ENCODE results near the gene FBN2. TPM values are rescaled to one million over a fixed set of nuclear protein-coding genes. Genes with fewer than 3 reads are reported as not detected.

FBN2 gene
- total and polyA plus RNA-seq, 2 of the 4 experiments (the other 2 are of a cell fraction) = 26.7 to 69.0 TPM

DNA sequence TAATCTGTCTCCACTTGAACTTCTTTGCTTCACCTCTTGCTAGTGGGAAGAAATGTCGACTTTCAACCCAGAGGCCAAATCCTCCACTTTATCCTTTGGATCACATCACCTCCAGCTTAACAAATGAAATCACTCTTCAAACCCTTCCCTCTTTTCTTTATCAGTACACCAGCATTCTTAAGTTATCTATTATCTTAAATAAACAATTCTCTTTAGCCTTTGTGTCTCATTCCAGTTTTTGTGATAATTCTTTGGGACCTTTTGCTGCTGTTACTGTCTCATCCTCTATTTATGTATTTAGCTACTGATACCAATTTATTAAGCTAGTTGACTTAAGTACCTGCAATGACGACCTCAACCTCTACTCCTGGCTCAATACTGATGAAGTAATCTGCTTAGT, 28.1 kb upstream of the FBN2 start:
- Histone ChIP-seq H4K8ac (ENCODE audit: low read depth in 2 of 2, low read length in 2 of 2) (no peak overlapping the region), H2AK9ac (replicated peaks; ENCODE audit: low read depth, low read length, poor library complexity) (no peak overlapping the region), H4K5ac (ENCODE audit: low read depth, low read length) (no peak overlapping the region), H3K36me3 (ENCODE audit: control insufficient read depth, insufficient read depth, low read length) (no peaks in the 10 kb centered on the region), H2BK15ac (ENCODE audit: low read depth, low read length) (no peak overlapping the region), H3K4me1 (ENCODE audit: control insufficient read depth, insufficient read depth, low read length) (peaks cover 2% of the 10 kb centered on the region; the same call in 1 of the 2 replicates), H4K20me1 (ENCODE audit: insufficient read depth, low read length) (no peaks in the 10 kb centered on the region), H2BK20ac (ENCODE audit: low read depth, low read length) (no peak overlapping the region), H3K9ac (ENCODE audit: low read depth, low read length) (no peak overlapping the region), H3K18ac (ENCODE audit: low read depth, low read length) (no peak overlapping the region), H3K79me1 (ENCODE audit: low read depth in 1 of 2, low read length in 2 of 2) (no peaks in the 10 kb centered on the region), H3K9me3 (ENCODE audit: control insufficient read depth, insufficient read depth, low read length) (no peaks in the 10 kb centered on the region), H3K56ac (ENCODE audit: extremely low read depth, insufficient read depth, low read length) (no peak overlapping the region), H3K27ac (ENCODE audit: insufficient read depth, low read length) (no peak overlapping the region), H2AK5ac (ENCODE audit: low read depth, low read length) (no peak overlapping the region), H3K4ac (ENCODE audit: low read depth, low read length) (no peak overlapping the region), H2BK120ac (ENCODE audit: low read depth, low read length) (no peak overlapping the region), H3K4me3 (ENCODE audit: insufficient read depth, low read depth, low read length) (no peak overlapping the region), H3K23ac (ENCODE audit: low read depth, low read length) (no peak overlapping the region), H3K27me3 (ENCODE audit: control insufficient read depth, insufficient read depth, low read length) (no peaks in the 10 kb centered on the region), H3K9me1 (ENCODE audit: insufficient read depth, low read length) (no peaks in the 10 kb centered on the region), H3K4me2 (ENCODE audit: low read depth, low read length) (no peak overlapping the region), H2BK5ac (ENCODE audit: low read depth, low read length, poor library complexity, severe bottlenecking) (no peak overlapping the region), H4K91ac (ENCODE audit: insufficient read depth, low read depth, low read length) (no peak overlapping the region), H2AFZ (replicated peaks; ENCODE audit: low read length, poor library complexity) (no peak overlapping the region), H3K14ac (replicated peaks; ENCODE audit: low read depth, low read length) (no peak overlapping the region)
- in situ Hi-C loops (cut with MboI; ENCODE audit: low sequenced_read_pairs) (no loop called here), intact Hi-C loops (cut with micrococcal nuclease) (no loop called here), dilution Hi-C loops (cut with HindIII; ENCODE audit: low sequenced_read_pairs, unreplicated experiment) (no loop called here)
- DNase-seq = no peak
- ChIA-PET CTCF (no interaction called here), POLR2A (ENCODE audit: unreplicated experiment) (no interaction called here)
- no TSS peak for BruUV-seq (replicated peaks)
- no peak for TF ChIP-seq RFX5 (IDR thresholded peaks at IDR 0.05; ENCODE audit: low read depth, low read length)
- no peak for TF ChIP-seq FOS (IDR thresholded peaks at IDR 0.05; ENCODE audit: low read depth, low read length)
- no peak for TF ChIP-seq CEBPB (IDR thresholded peaks at IDR 0.05; ENCODE audit: low read depth, low read length)
- no peak for TF ChIP-seq RCOR1 (IDR thresholded peaks at IDR 0.05; ENCODE audit: insufficient replicate concordance, low read length)
- TF ChIP-seq USF2 (IDR thresholded peaks at IDR 0.05; ENCODE audit: low read depth, low read length) = no peak
- no peak for TF ChIP-seq MXI1 (IDR thresholded peaks at IDR 0.05; ENCODE audit: borderline replicate concordance, low read depth, low read length)
- no peak for TF ChIP-seq SMC3 (IDR thresholded peaks at IDR 0.05; ENCODE audit: low read depth, low read length)
- no peak for TF ChIP-seq CTCF (conservative IDR thresholded peaks at IDR 0.05; ENCODE audit: low read depth, low read length)
- TF ChIP-seq CHD1 (IDR thresholded peaks at IDR 0.05; ENCODE audit: low read depth, low read length) = no peak
- no peak for ATAC-seq (ENCODE audit: low read depth)
- WGBS, 2 experiments (ENCODE audit: extremely low coverage in 2 of 2, insufficient read length in 1 of 2) = no CpG with 5 or more reads among the region's 2 CpGs
